WTC11 (cell line): ENCODE measurements around the gene VSNL1. TPM values are rescaled to one million over a fixed set of nuclear protein-coding genes. Genes with fewer than 3 reads are reported as not detected.
A peak's percentile ranks its signal among the peaks of the same experiment; 100 is the strongest.

Source experiments
- ATAC-seq: fragments of 200-7000 bp; cut with Tn5 transposase; 2 replicates; pipeline ENCODE4 v1.10.0; 2021; ENCODE audit warnings: mild to moderate bottlenecking, moderate library complexity
- CTCF ChIA-PET: fragments of 300-600 bp; sonication (Branson Sonifier 250); formaldehyde crosslinking; loops from one replicate; lab custom pipeline; 2021; ENCODE audit warnings: antibody characterized with exemption; lab: Charles Lee
- POLR2A ChIA-PET: fragments of 350-600 bp; sonication (Branson Sonifier 250); formaldehyde crosslinking; loops from one replicate; lab custom pipeline; 2021; ENCODE audit warnings: antibody characterized with exemption; lab: Charles Lee
- DNase-seq: peaks from one replicate; pipeline ENCODE4 v3.0.0; 2021; ENCODE audit warnings: low spot score
- H3K27ac Mint-ChIP-seq: 2 replicates; pipeline ENCODE4 v1.8.0; 2021; ENCODE audit warnings: mixed read lengths
- H3K27me3 Mint-ChIP-seq: 2 replicates; pipeline ENCODE4 v1.8.0; 2021; ENCODE audit warnings: low read depth, mild to moderate bottlenecking, moderate library complexity, mixed read lengths
- H3K36me3 Mint-ChIP-seq: 2 replicates; pipeline ENCODE4 v1.8.0; 2021; ENCODE audit warnings: mixed read lengths
- H3K4me1 Mint-ChIP-seq: 2 replicates; pipeline ENCODE4 v1.8.0; 2022; ENCODE audit warnings: mixed read lengths
- H3K4me3 Mint-ChIP-seq: 2 replicates; pipeline ENCODE4 v1.8.0; 2021; ENCODE audit warnings: mild to moderate bottlenecking, moderate library complexity, mixed read lengths
- H3K9me3 Mint-ChIP-seq: 2 replicates; pipeline ENCODE4 v1.8.0; 2021; ENCODE audit warnings: mixed read lengths
- EMX1 ChIP-seq: fragments of 250-450 bp; sonication (Bioruptor Pico); IDR thresholded peaks from 2 replicates; pipeline ENCODE4 v1.8.0; 2021; ENCODE audit warnings: mild to moderate bottlenecking
- ETV6 ChIP-seq: sonication (generic); formaldehyde crosslinking; IDR thresholded peaks from 2 replicates; pipeline ENCODE4 v1.8.1; 2022; ENCODE audit warnings: mild to moderate bottlenecking, missing genetic modification reagents
- FOXP1 ChIP-seq: sonication (generic); formaldehyde crosslinking; IDR thresholded peaks from 2 replicates; pipeline ENCODE4 v1.8.0; 2022; ENCODE audit warnings: missing genetic modification reagents, mild to moderate bottlenecking, moderate library complexity, borderline replicate concordance
- KAT7 ChIP-seq: sonication (generic); formaldehyde crosslinking; IDR thresholded peaks from 2 replicates; pipeline ENCODE4 v1.8.1; 2023; ENCODE audit warnings: missing genetic modification reagents, mild to moderate bottlenecking, borderline replicate concordance
- NR1H2 ChIP-seq: sonication (generic); formaldehyde crosslinking; IDR thresholded peaks from 2 replicates; pipeline ENCODE4 v1.9.0; 2021; ENCODE audit warnings: mild to moderate bottlenecking, moderate library complexity, missing genetic modification reagents
- NR3C1 ChIP-seq: sonication (generic); formaldehyde crosslinking; conservative IDR thresholded peaks from 2 replicates; pipeline ENCODE4 v1.8.1; 2023; ENCODE audit warnings: low read depth, mild to moderate bottlenecking, missing genetic modification reagents
- OVOL2 ChIP-seq: fragments of 250-450 bp; sonication (Bioruptor Pico); IDR thresholded peaks from 2 replicates; pipeline ENCODE4 v1.9.0; 2021; ENCODE audit warnings: mild to moderate bottlenecking, borderline replicate concordance
- SMAD3 ChIP-seq: sonication (generic); formaldehyde crosslinking; IDR thresholded peaks from 2 replicates; pipeline ENCODE4 v1.8.0; 2022; ENCODE audit warnings: missing genetic modification reagents, mild to moderate bottlenecking, borderline replicate concordance
- SP1 ChIP-seq: sonication (generic); formaldehyde crosslinking; conservative IDR thresholded peaks from 2 replicates; pipeline ENCODE4 v1.8.1; 2022; ENCODE audit warnings: missing genetic modification reagents
- ZNF121 ChIP-seq: sonication (generic); formaldehyde crosslinking; IDR thresholded peaks from 2 replicates; pipeline ENCODE4 v1.8.0; 2023; ENCODE audit warnings: missing genetic modification reagents
- ZNF396 ChIP-seq: fragments of 250-450 bp; sonication (Bioruptor Pico); IDR thresholded peaks from 2 replicates; pipeline ENCODE4 v1.8.0; 2021; ENCODE audit warnings: mild to moderate bottlenecking, moderate library complexity, borderline replicate concordance
- total RNA-seq: library from RNA; stranded (reverse); gene quantifications from 3 replicates; pipeline ENCODE4 v1.2.3, GENCODE V29; 2021
- TF ChIP-seq, protein P1 (sequence below): fragments of 250-450 bp; sonication (Bioruptor Pico); conservative IDR thresholded peaks from 2 replicates; pipeline ENCODE4 v1.9.0; 2021; ENCODE audit warnings: mild to moderate bottlenecking
- TF ChIP-seq, protein P2 (sequence below): sonication (generic); formaldehyde crosslinking; IDR thresholded peaks from 2 replicates; pipeline ENCODE4 v1.8.0; 2023; ENCODE audit warnings: missing genetic modification reagents
- TF ChIP-seq, protein P3 (sequence below): sonication (generic); formaldehyde crosslinking; IDR thresholded peaks from 2 replicates; pipeline ENCODE4 v1.8.0; 2022; ENCODE audit warnings: mild to moderate bottlenecking, missing genetic modification reagents
- TF ChIP-seq, protein P4 (sequence below): sonication (generic); formaldehyde crosslinking; conservative IDR thresholded peaks from 2 replicates; pipeline ENCODE4 v1.8.1; 2023; ENCODE audit warnings: mild to moderate bottlenecking, low read depth, missing genetic modification reagents, moderate library complexity
- TF ChIP-seq, protein P5 (sequence below): sonication (generic); formaldehyde crosslinking; IDR thresholded peaks from 2 replicates; pipeline ENCODE4 v1.8.1; 2023; ENCODE audit warnings: mild to moderate bottlenecking, moderate library complexity, missing genetic modification reagents
- TF ChIP-seq, protein P6 (sequence below): sonication (generic); formaldehyde crosslinking; IDR thresholded peaks from 2 replicates; pipeline ENCODE4 v1.8.0; 2022; ENCODE audit warnings: mild to moderate bottlenecking, missing genetic modification reagents
- TF ChIP-seq, protein P7 (sequence below): sonication (generic); formaldehyde crosslinking; IDR thresholded peaks from 2 replicates; pipeline ENCODE4 v1.8.1; 2023; ENCODE audit warnings: mild to moderate bottlenecking, missing genetic modification reagents, moderate library complexity

VSNL1 gene
- total RNA-seq, 1 experiment from 2014 or later: 78.4 TPM

DNA sequence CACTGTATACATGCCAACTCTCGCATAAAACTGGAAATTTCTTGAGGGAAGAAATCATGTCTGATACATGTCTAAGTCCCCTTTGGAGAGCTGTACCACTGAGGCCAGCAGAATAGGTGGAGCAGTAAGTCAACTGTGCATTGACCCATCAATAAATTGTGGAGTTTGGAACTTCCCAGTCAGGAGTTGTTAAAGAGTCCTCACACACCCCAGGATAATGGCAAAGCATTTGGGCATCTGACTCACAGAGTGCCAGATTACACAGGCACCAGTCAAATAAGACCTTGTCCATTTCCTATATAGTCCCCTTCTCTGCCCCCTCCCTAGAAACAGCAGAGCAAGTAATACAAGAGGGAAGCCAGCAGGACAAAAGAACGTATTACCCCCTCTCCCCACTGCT lies 10.4 kb downstream of the VSNL1 start (continued):
- TF ChIP-seq, protein P1, sequence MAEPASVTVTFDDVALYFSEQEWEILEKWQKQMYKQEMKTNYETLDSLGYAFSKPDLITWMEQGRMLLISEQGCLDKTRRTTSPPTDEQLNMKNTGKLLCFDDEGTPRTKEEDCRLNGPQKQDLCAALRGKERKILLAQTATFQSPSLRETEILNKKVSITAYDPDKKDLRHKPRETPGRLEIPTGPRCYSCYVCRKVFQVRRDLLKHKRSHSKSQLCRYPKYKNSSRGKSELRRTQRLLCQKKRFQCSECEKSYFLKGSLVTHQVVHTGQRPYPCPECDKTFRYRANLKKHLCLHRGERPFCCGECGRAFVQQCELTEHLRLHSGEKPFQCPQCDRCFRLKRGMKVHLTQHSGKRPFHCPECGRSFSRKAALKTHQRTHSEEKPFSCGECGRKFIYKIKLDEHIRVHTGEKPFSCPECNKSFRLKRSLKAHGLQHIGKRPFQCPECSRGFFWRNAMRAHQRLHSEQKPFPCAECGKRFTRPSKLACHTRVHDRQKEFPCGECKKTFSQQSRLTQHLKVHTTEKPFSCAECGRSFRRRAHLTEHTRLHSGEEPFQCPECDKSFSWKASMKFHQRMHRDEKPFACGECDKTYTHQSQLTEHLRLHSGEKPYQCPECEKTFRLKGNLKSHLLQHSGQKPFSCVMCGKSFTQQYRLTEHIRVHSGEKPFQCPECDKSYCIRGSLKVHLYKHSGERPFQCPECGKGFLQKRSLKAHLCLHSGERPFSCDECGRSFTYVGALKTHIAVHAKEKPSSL (CRISPR knock-in tag): no peak
- TF ChIP-seq NR1H2 (CRISPR knock-in tag) (no peak), NR3C1 (CRISPR knock-in tag) (no peak), EMX1 (CRISPR knock-in tag) (no peak), FOXP1 (CRISPR knock-in tag) (no peak), ETV6 (CRISPR knock-in tag) (no peak), KAT7 (CRISPR knock-in tag) (no peak)
- TF ChIP-seq, protein P2, sequence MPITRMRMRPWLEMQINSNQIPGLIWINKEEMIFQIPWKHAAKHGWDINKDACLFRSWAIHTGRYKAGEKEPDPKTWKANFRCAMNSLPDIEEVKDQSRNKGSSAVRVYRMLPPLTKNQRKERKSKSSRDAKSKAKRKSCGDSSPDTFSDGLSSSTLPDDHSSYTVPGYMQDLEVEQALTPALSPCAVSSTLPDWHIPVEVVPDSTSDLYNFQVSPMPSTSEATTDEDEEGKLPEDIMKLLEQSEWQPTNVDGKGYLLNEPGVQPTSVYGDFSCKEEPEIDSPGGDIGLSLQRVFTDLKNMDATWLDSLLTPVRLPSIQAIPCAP (CRISPR knock-in tag): no peak
- TF ChIP-seq, protein P3, sequence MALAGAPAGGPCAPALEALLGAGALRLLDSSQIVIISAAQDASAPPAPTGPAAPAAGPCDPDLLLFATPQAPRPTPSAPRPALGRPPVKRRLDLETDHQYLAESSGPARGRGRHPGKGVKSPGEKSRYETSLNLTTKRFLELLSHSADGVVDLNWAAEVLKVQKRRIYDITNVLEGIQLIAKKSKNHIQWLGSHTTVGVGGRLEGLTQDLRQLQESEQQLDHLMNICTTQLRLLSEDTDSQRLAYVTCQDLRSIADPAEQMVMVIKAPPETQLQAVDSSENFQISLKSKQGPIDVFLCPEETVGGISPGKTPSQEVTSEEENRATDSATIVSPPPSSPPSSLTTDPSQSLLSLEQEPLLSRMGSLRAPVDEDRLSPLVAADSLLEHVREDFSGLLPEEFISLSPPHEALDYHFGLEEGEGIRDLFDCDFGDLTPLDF (CRISPR knock-in tag): no peak

DNA sequence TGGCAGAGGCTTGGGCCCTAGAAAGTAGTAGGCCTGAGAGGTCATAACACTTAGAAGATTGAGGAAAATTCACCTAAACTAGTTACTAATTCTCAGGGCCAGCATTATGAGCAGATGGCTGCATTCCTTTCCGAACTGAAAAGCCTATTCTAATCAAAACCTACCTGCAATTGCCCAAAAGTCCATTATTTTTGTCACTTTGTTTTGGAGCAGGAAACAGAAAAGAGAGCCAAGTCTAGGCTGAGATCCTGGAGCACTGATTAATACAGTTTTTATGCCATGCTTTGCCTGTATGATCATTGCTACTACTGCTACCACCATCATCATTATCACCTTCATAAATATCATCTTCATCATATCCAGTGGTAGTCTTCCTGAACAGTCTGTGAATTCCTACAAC lies 14.7 kb downstream of the VSNL1 start:
- no peak for DNase-seq
- no peak for TF ChIP-seq ZNF121 (CRISPR knock-in tag)
- TF ChIP-seq, protein P4, sequence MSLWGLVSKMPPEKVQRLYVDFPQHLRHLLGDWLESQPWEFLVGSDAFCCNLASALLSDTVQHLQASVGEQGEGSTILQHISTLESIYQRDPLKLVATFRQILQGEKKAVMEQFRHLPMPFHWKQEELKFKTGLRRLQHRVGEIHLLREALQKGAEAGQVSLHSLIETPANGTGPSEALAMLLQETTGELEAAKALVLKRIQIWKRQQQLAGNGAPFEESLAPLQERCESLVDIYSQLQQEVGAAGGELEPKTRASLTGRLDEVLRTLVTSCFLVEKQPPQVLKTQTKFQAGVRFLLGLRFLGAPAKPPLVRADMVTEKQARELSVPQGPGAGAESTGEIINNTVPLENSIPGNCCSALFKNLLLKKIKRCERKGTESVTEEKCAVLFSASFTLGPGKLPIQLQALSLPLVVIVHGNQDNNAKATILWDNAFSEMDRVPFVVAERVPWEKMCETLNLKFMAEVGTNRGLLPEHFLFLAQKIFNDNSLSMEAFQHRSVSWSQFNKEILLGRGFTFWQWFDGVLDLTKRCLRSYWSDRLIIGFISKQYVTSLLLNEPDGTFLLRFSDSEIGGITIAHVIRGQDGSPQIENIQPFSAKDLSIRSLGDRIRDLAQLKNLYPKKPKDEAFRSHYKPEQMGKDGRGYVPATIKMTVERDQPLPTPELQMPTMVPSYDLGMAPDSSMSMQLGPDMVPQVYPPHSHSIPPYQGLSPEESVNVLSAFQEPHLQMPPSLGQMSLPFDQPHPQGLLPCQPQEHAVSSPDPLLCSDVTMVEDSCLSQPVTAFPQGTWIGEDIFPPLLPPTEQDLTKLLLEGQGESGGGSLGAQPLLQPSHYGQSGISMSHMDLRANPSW (CRISPR knock-in tag): no peak
- TF ChIP-seq, protein P1 (CRISPR knock-in tag): no peak
- TF ChIP-seq, protein P5, sequence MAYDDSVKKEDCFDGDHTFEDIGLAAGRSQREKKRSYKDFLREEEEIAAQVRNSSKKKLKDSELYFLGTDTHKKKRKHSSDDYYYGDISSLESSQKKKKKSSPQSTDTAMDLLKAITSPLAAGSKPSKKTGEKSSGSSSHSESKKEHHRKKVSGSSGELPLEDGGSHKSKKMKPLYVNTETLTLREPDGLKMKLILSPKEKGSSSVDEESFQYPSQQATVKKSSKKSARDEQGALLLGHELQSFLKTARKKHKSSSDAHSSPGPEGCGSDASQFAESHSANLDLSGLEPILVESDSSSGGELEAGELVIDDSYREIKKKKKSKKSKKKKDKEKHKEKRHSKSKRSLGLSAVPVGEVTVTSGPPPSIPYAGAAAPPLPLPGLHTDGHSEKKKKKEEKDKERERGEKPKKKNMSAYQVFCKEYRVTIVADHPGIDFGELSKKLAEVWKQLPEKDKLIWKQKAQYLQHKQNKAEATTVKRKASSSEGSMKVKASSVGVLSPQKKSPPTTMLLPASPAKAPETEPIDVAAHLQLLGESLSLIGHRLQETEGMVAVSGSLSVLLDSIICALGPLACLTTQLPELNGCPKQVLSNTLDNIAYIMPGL (CRISPR knock-in tag): no peak
- no peak for TF ChIP-seq ZNF396
- TF ChIP-seq SP1: no peak
- TF ChIP-seq, protein P6, sequence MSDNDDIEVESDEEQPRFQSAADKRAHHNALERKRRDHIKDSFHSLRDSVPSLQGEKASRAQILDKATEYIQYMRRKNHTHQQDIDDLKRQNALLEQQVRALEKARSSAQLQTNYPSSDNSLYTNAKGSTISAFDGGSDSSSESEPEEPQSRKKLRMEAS: no peak
- no peak for TF ChIP-seq SMAD3
- TF ChIP-seq OVOL2 (CRISPR knock-in tag): no peak
- TF ChIP-seq, protein P7, sequence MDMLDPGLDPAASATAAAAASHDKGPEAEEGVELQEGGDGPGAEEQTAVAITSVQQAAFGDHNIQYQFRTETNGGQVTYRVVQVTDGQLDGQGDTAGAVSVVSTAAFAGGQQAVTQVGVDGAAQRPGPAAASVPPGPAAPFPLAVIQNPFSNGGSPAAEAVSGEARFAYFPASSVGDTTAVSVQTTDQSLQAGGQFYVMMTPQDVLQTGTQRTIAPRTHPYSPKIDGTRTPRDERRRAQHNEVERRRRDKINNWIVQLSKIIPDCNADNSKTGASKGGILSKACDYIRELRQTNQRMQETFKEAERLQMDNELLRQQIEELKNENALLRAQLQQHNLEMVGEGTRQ (CRISPR knock-in tag): no peak
- no peak for ATAC-seq
- H3K27ac Mint-ChIP-seq: peak overlapping the region; percentile 75
- ChIA-PET POLR2A (no interaction called here), CTCF (no interaction called here)
- no peak overlapping the region for H3K4me3 Mint-ChIP-seq
- peaks cover 14% of the 10 kb centered on the region for H3K9me3 Mint-ChIP-seq
- H3K36me3 Mint-ChIP-seq: peaks cover 15% of the 10 kb centered on the region
- H3K4me1 Mint-ChIP-seq: peaks cover 91% of the 10 kb centered on the region
- no peaks in the 10 kb centered on the region for H3K27me3 Mint-ChIP-seq
